ENCODE results near the gene ARHGEF7.

- TF ChIP-seq, protein P1, sequence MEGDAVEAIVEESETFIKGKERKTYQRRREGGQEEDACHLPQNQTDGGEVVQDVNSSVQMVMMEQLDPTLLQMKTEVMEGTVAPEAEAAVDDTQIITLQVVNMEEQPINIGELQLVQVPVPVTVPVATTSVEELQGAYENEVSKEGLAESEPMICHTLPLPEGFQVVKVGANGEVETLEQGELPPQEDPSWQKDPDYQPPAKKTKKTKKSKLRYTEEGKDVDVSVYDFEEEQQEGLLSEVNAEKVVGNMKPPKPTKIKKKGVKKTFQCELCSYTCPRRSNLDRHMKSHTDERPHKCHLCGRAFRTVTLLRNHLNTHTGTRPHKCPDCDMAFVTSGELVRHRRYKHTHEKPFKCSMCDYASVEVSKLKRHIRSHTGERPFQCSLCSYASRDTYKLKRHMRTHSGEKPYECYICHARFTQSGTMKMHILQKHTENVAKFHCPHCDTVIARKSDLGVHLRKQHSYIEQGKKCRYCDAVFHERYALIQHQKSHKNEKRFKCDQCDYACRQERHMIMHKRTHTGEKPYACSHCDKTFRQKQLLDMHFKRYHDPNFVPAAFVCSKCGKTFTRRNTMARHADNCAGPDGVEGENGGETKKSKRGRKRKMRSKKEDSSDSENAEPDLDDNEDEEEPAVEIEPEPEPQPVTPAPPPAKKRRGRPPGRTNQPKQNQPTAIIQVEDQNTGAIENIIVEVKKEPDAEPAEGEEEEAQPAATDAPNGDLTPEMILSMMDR (IDR thresholded peaks at IDR 0.05; ENCODE audit: insufficient read depth, low read length, poor library complexity, severe bottlenecking): no peak
- TF ChIP-seq EZH2phosphoT487 (conservative IDR thresholded peaks at IDR 0.05; ENCODE audit: low read length): no peak
Measured at GRCh38 chr13:111122631-111123030, 7.5 kb downstream of the ARHGEF7 start.

Measured in SU-DHL-6 (cell line).